NCI-H1930 (cell line): Measurements from ENCODE around the gene PDLIM5.
"Not testable (repeated sequence)": the region's sequence is repeated elsewhere in the genome, so short reads cannot be mapped to it uniquely, and the experiment has no call there.

ENCODE experiments used
- DNase-seq, 2 experiments: peaks; one replicate each; lab custom pipeline; 2025; lab: John Stamatoyannopoulos, UW

Gene PDLIM5

DNA sequence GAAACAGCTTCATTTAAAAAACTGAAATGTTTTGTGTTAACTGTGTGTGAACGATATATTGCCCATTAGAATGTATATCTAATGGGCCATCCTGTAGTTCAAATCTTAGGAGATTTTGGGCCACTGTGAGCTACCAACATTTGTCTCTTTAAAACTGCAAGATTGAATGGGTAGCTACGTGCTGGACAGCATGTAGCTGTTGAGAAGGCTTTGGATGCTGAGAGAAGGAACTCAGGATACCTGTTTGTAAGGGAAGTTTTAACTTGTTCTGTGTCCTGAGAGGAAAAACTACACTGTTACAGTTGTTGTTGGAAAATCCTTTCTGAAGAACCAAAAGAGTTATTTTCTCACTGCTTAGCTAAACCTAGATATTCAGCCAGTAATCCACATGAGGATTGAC lies 45.9 kb downstream of the PDLIM5 start:
- DNase-seq: no peak

DNA sequence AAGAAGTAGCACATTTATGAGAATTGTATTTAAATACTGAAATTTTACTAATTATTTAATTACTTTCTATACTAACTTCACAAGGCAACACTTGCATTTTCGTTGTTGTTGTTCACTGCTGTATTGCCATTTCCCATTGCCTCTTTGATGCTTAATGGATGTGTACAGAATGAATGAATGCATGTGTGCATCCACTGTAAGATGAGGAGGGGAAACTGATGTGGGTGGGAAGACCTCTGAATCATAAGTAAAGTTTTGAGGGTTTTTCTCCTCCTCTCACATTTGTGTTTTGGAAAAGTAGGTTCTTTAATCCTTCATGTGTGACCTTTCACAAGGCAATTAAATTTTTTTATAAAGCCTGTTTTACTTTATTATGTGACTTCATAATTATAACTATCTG lies 46.8 kb downstream of the PDLIM5 start:
- no peak for DNase-seq

- DNase-seq: no peak
Observed at GRCh38 chr4:94500685-94501084, 48.9 kb downstream of the PDLIM5 start.

GRCh38 chr4:94504545-94504944 lies 52.8 kb downstream of the PDLIM5 start:
- DNase-seq: no peak

GRCh38 chr4:94506822-94507221 lies 55.1 kb downstream of the PDLIM5 start:
- no peak for DNase-seq

DNA sequence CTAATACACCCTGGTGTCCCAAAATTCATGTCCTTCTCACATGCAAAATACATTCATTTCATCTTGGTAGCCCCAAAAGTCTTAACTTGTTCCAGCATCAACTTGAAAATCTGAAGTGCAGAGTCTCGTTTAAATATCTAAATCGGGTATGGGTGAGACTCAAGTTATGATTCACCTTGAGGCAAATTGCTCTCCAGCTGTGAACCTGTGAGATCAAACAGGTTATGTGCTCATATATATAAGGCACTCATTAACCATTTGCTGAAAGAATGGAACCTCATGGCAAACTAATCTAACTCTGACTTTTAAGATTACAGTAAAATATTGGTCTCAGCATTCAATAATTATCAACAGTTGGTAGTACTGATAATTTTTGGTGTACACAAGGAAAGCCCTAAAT lies 55.5 kb downstream of the PDLIM5 start:
- DNase-seq: no peak

DNA sequence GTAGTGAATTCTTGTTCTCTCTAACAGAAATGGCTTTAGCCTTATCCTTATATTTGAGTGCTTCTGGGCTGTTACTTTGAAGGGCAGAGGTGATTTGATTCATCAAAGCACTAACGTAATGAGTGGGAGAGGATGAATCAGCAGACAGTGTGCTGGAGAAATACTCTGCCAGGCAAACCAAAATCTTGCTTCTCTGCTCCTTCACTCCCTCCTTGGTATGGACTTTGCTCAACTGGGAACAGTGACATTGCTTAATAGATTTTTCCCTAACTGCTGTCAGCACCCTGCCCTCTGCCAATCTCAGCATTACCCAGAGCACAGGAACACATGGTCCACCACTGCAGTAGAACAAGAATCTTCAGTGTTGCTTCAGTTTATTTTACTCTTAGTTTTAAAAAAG lies 56.0 kb downstream of the PDLIM5 start:
- no peak for DNase-seq

DNA sequence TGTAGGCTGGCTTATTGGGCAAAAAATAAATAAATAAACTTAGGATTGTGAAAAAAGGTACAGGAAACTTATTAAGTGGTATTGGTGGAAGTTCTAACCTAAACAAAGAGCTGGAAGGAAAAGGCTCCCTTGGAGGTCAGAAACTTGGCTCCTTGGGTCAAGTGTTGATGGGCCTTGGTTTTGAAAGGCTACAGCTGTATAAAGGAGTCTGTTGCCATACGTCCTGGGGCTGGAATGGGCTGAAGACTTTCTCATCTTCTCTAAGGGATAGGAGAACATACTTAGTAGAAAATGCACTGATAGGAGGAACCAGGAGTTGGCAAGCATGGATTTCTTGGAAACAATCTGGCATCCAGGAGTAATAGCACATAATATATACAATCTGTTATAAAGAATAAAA lies 56.6 kb downstream of the PDLIM5 start:
- no peak for DNase-seq

GRCh38 chr4:94508806-94509205 lies 57.1 kb downstream of the PDLIM5 start:
- no peak for DNase-seq

DNA sequence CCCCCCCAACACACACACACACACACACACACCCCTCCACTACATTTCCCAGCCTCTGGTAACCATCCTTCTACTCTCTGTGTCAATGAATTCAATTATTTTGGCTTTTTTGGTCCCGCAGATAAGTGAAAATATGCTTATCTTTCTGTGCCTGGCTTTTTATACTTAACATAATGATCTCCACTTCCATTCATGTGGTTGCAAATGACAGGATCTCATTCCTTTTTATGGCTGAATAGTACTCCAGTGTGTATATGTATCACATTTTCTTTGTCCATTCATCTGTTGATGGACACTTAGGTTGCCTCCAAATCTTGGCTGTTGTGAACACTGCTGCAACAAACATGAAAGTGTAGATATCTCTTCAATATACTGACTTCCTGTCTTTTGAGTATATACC lies 59.8 kb downstream of the PDLIM5 start:
- no peak for DNase-seq

DNA sequence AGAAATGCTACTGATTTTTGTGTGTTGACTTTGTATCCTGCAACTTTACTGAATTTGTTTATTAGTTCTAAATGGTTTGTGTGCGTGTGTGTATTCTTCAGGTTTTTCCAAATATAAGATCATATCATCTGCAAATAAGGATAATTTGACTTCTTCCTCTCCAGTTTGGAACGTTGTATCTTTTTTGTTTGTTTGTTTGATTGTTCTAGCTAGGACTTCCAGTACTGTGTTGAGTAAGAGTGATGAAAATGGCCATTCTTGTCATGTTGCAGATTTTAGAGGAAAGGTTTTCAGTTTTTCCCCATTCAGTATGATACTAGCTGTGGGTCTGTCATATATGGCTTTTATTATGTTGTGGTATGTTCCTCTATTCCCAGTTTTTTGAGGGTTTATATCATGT lies 61.8 kb downstream of the PDLIM5 start:
- DNase-seq: not testable (repeated sequence)

GRCh38 chr4:94515365-94515764 lies 63.6 kb downstream of the PDLIM5 start:
- DNase-seq: no peak

GRCh38 chr4:94516067-94516466 lies 64.3 kb downstream of the PDLIM5 start:
- no peak for DNase-seq

DNA sequence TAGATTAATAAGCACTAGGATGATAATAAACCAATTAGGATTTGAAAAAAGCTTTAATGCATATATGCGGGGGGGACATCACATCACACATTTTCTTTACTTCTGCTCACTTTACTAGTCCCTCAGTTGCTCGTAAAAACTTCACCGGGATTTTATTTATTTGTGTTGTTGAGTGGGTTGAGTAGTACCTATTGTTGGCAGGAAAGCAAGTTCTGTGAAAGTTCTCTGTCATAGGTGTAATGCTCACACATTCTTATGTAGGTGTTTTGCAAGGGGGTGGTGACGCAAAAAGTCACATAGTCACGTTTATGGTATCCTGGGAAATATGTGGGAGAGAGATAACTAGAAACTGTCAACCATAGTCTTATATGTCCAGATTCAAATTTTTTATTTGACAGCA lies 65.3 kb downstream of the PDLIM5 start:
- no peak for DNase-seq

- DNase-seq: no peak
Observed at GRCh38 chr4:94517492-94517891, 65.8 kb downstream of the PDLIM5 start.

DNA sequence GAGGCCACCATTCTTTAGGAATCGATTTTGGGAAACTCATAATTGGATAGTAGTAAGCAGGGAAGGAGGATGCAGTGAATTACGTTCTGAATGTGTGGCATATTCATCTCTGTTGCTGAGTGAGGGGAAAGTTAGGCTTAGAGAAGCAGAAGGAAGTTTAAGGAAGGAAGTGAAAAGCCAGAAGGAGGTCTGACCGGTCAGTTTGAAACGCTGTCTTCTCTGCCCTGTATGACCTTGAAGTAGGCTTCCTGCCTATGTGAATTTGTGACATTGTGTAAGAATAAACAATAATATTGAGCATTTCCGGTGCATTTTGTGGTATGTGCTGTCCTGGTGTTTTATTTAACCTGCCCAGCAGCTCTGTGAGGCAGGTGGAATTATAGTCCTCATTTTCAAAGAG lies 67.3 kb downstream of the PDLIM5 start:
- DNase-seq: no peak

DNA sequence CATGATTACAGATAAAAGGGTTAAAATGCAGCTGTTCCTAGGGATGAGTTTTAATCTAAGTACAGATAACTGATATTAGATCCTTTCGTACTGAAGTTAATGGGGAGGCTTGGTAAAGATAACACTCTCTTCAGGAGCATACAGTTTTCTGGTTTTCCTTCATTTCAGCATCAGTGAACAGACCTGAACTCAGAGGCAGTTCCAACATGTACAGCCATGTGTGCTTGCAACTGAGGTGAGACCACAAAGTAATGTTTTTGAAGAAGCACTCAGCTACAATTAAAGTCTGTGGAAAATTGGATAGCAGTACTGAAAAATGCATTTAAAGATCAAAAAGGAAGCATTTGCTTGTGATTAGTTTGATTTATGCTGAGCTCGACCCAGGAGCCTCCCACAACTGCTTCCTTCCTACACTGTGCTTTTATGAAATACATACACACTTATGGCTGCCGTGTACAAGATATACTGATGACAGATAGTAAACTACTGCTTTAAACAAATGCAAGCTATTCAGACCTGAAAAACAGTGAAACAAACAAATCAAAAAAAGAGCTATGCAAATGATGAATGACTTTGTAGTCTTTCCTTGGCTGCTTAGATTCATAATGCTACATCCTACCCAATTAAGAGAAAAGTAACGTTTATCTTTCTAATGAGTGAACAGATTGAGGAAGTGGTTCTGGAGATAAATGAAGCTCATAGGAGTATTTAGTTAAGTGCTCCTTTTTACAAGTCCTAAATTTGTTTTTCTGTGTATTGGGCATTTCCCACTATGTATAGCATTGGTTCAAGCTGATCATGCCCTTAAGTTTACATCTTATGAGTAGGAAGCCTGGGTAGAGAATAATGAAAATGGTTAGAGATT lies 68.4 kb downstream of the PDLIM5 start:
- no peak for DNase-seq

DNA sequence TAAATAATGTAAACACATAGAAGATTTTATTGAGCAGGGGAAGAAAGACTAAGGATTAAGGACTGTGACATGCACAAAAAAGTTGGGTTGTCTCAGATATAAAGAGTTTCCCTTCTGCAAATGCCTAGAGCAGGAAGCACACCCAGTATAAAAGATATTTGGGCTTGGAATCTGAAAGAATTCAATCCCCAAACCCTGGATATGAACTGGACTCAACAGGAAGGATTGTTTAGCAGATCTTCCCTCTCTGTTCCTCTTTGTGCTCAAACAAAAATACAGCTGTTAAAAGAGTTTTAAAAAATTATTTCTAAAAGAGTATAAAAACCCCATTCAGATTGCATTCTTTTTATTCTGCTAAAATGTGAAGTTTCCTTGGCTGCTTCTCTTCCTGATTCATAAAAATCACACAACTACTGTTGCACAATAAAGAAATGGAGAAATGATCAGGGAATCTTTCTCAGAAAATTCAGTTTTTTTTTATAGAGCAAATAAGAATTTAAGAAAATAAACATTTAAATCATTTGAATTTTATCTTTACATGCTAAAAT lies 71.4 kb downstream of the PDLIM5 start:
- no peak for DNase-seq

- DNase-seq: no peak
Observed at GRCh38 chr4:94523617-94524016, 71.9 kb downstream of the PDLIM5 start.

DNA sequence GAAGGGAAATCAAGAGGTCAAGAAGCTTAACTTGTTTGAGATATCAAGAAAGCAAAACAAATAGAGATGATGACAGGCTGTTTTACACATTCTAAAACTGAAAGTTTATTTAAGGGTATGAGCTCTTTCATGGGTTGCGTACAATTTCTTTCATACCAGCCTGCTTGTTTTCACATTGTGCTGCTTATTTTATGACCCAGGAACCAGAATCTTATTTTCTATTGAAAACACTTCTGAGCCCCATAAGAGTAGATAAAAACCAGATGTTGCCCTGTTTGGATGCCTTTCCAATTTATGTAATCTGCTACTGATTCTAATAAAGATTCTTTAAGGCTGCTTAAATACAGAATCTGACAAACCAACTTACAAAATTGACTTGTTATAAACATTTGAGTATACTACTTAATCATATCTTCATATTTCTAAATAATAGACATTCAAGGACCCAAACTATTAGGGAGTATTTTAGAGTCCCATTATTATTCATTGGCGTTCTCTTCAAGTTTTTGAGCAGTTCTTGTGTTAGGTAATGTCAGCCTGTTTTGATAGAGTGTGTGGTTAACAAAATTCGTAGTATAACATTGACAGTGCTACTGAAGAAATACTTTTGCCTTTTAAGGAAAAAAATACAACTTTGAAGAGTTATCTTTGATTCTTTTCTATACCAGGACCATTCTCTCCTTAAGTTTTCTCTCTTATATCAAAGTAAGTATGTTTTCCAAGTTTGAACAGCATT lies 74.4 kb downstream of the PDLIM5 start:
- DNase-seq: no peak

GRCh38 chr4:94527556-94528233 lies 76.0 kb downstream of the PDLIM5 start:
- DNase-seq: no peak

DNA sequence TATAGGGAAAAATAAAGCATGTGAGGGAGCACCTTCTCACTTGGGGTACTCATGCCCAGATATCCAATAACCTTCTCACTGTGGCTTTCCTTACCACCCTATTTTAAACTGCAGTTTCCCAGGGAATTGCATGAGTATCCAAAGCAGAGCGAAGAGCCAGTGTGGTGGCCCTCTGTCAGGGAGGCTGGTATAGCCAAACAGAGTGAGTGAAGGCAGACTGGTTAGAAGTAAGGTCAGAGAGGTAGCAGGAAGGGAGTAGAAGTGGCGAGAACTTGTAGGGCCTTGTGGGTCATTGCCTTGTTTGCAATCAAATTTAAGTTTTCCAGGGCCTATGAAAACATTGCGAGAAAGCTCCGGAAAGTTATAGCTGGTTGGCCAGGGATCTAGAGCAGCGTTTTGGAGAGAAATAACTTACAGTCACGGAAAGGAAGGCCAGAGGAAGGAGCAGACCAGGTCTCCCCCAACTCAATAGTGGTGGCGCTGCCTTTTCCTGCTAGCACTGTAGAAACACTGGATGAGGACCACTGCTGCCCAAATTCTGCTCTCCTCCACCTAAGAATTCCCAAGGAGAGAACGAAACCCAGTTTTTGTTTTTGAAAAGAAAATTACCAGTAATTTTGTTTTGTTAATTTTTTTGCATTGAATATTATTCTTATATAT lies 77.2 kb downstream of the PDLIM5 start:
- DNase-seq: no peak
